ENCODE measurements around the gene CRHR1.

DNA sequence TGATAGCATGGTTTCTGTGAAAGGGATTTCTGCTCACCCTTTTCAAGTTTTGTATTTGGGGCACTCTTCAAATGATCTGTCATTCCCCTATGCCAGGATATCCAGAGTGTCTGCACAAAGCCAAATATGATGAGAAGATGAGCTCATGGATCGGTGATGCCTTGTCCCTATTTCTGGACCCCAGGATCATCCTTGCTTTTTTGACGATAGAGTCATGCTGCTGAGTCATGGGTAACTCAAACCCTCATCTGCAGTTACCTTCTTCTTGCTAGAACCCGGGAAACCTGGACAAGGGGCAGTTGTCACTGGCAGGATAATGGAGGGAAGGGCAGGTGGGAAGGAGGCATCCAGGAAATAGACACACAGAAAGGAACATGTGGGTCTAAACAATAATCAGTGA is 92.4 kb downstream of the CRHR1 start:
- no peak for TF ChIP-seq POLR2AphosphoS5 (IDR thresholded peaks at IDR 0.05; ENCODE audit: borderline replicate concordance, low read depth, low read length)
- TF ChIP-seq EZH2 (IDR thresholded peaks at IDR 0.05), result no peak
- no peak for TF ChIP-seq FOXP2 (optimal IDR thresholded peaks at IDR 0.05; ENCODE audit: control extremely low read depth, extremely low read length, insufficient read depth)
